ENCODE results near the gene SH3BP4.

Gene SH3BP4

GRCh38 chr2:235066490-235066889, 114.7 kb downstream of the SH3BP4 start:
- DNase-seq = no peak

- no peak for DNase-seq
Observed at GRCh38 chr2:235066895-235067294, 115.1 kb downstream of the SH3BP4 start.

- DNase-seq = no peak
Observed at GRCh38 chr2:235068701-235069100, 116.9 kb downstream of the SH3BP4 start.

GRCh38 chr2:235070063-235070706, 118.4 kb downstream of the SH3BP4 start:
- no peak for DNase-seq

GRCh38 chr2:235073868-235074413, 122.1 kb downstream of the SH3BP4 start:
- no peak for DNase-seq

GRCh38 chr2:235077046-235077445, 125.2 kb downstream of the SH3BP4 start:
- DNase-seq = no peak

- no peak for DNase-seq
Observed at GRCh38 chr2:235078182-235078581, 126.4 kb downstream of the SH3BP4 start.

- DNase-seq = no peak
Observed at GRCh38 chr2:235078914-235079472, 127.2 kb downstream of the SH3BP4 start.

GRCh38 chr2:235080101-235080500, 128.3 kb downstream of the SH3BP4 start:
- DNase-seq = no peak

- no peak for DNase-seq
Observed at GRCh38 chr2:235082578-235083338, 130.9 kb downstream of the SH3BP4 start.

GRCh38 chr2:235083822-235084221, 132.0 kb downstream of the SH3BP4 start:
- no peak for DNase-seq

GRCh38 chr2:235084424-235084823, 132.6 kb downstream of the SH3BP4 start:
- DNase-seq = no peak

GRCh38 chr2:235085476-235085875, 133.7 kb downstream of the SH3BP4 start:
- no peak for DNase-seq

GRCh38 chr2:235086481-235087184, 134.8 kb downstream of the SH3BP4 start:
- no peak for DNase-seq

GRCh38 chr2:235087832-235088495, 136.1 kb downstream of the SH3BP4 start:
- DNase-seq = no peak

GRCh38 chr2:235088496-235088921, 136.7 kb downstream of the SH3BP4 start:
- DNase-seq = no peak

GRCh38 chr2:235091421-235091820, 139.6 kb downstream of the SH3BP4 start:
- no peak for DNase-seq

GRCh38 chr2:235091983-235092382, 140.2 kb downstream of the SH3BP4 start:
- DNase-seq = no peak

- no peak for DNase-seq
Observed at GRCh38 chr2:235092433-235093223, 140.8 kb downstream of the SH3BP4 start.

GRCh38 chr2:235094457-235094856, 142.6 kb downstream of the SH3BP4 start:
- DNase-seq = no peak

GRCh38 chr2:235095569-235095968, 143.8 kb downstream of the SH3BP4 start:
- DNase-seq = no peak

- DNase-seq = no peak
Observed at GRCh38 chr2:235096447-235096846, 144.6 kb downstream of the SH3BP4 start.

Measured in activated gamma-delta T cell treated with Interleukin-2 at 50 U/mL for 16 hours (primary cell).